Measurements from ENCODE around the gene TIPARP.
A peak's percentile ranks its signal among the peaks of the same experiment; 100 is the strongest.

The TIPARP gene

DNA sequence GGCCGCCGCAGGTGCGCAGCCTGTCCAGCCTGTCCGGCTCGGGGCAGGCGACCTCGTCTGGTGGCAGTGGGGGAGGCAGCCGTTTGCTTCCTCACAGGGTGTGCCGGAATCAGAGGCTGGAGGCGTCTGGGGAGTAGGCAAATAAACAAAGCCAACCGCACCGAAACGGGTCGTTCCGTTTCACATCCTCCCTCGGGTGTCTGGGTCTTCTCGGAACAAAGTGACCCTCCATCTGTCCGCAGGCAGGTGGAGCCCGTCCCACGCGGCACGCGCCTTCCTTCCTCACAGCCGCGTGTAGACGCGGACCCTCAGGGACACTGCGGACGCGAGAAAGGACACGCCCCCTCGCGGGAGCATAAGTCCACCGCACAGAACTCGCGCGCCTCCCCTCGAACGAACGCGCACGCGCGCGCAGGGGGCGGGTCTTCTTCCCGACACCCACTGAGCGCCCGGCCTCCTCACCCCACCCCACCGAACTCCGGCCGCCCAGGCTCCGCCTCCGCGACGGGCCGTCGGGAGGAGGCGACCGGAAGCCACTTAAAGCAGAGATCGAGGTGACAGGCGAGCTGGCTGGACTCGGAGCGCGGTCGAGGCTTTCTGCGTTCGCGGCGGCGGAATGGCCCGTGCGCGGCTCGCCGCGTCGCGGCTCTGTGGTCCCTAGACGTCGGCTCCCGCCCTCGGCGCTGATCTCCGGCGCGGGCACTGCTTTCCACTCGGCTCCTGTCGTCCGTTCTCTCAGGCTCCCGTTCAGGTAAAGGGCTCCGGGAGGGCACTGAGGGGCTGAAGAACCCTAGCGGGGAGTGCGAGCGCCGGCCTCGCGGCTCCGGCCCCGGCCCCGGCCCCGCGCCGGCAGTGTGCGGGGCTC, at the start of gene TIPARP:
TIPARP (plus strand) TSS at position 545 of the 865 bp plus-strand sequence. CDS start 3,108 bp downstream, outside the sequence.
- DNase-seq (ENCODE audit: low read depth, low spot score): peak; percentile 98

DNA sequence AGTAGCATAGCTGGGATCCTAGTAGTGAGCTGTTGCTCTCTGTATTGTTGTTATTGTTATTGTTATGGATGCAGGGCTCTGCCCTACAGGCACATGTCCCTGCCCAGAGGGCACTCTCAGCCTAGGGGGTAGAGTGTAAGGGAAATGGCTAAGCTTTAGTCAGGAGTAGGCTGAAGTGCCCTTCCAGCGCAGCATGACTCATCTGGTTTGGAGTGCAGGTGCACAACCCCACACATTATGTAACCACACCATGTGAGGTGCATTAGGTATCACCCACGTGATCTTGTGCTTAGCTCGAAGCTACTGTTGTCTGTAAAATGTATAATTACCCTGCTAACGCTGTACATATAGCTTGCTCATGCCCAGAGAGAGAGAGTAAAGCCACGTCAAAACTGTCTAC, 48.3 kb upstream of the TIPARP start:
- DNase-seq (ENCODE audit: low read depth, low spot score): no peak

GRCh38 chr3:156627946-156628569, 46.3 kb upstream of the TIPARP start:
- no peak for DNase-seq (ENCODE audit: low read depth, low spot score)

GRCh38 chr3:156628836-156629618, 45.4 kb upstream of the TIPARP start:
- no peak for DNase-seq (ENCODE audit: low read depth, low spot score)

DNA sequence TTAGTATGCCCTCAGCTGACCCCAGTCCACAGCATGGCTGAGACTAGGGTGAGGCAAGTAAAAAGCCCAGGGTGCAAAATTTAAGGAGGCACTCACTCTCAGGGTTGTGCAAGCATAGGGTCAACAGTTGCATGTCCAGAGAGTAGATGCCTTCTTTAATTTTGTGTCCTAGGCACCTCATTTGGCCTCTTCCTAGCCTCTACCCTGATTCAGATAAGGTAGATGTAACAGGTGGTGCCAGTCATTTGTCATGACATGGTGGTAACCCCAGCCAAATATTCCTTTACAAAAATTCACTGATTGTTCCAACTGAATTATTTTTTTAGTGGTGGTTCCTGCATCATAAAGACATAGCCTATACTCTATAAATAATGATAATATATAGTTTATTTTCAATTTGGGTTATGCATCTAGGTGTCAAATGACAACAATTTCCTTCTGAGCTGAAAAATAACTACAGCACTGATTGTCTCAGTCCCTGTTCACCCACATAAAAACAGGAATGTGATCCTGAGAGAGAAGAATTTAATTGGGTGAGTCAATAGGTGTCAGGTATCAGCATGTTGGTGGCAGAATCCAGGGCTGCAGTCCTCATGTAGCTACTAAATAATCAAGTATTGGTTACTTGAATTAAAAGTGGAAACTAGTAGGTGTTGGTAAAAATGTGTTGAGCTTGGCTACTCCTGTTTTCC, 44.2 kb upstream of the TIPARP start:
- DNase-seq (ENCODE audit: low read depth, low spot score): no peak

DNA sequence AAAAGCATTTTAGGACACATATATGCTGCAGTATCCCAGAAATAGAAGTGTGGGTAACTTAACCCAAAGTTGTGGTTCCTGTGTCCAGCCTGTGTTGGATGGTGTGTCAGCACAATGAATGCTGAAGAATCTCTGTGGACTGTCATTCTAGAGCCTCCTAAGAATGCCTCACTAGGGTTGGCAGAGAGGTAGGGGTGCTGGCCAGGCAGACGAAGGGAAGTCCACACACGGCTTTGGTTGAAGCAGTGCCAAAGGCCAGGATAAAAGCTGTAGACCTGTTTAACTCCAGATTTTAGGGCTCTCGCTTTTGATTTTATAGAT, 43.7 kb upstream of the TIPARP start:
- DNase-seq (ENCODE audit: low read depth, low spot score): no peak

DNA sequence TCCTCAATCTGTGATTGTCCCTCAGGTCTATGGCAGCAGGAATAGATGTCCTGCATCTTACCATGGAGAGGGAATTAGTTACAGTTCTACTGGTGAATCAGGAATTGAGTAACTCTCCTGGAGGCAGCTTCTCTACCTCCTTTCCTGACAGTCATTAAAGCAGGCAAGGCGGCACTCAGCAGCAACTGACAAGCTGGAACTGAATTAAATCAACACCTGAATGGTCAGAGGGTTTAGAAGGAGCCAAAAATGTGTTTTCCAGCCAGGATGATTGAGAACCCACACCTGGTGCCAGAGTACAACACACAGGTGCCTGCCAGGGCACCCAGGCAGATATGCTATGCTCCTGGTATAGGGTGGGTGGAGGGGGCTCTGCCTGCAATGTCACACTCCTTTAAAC, 43.1 kb upstream of the TIPARP start:
- DNase-seq (ENCODE audit: low read depth, low spot score): no peak

DNA sequence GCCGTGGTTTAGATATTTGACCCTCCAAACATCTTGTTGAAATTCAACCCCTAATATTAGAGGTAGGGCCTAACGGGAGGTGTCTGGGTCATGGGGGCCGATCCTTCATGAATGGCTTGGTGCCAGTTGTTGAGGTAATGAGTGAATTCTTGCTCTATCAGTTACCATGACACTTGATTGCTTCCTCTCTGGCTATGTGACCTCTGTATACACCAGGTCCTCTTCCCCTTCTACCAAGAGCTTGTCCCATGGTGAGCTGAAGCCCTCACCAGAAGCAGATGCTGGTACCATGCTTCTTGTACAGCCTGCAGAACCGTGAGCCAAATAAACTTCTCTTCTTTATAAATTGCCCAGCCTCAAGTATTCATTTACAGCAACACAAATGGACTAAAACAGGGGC, 41.8 kb upstream of the TIPARP start:
- DNase-seq (ENCODE audit: low read depth, low spot score): no peak

DNA sequence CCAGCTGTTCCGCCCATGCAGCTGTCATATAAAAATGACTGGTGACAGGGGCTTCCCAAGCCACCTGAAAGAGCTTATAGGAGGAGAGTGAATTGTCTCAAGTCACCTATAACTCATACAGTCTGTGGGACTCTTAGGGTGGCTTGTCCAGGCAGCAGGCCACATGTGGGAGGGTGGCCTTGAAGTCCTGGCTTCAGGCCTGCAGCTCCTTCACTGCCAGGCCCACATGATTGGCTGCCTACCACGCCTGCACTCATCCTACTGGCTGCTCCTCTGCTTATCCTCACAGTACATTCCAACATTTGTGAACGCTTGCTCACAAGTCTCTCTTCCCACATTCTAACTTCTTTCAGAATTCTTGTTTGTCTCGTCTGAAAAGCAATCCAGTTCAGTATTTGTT, 41.1 kb upstream of the TIPARP start:
- DNase-seq (ENCODE audit: low read depth, low spot score): no peak

GRCh38 chr3:156635034-156635433, 39.4 kb upstream of the TIPARP start:
- DNase-seq (ENCODE audit: low read depth, low spot score): no peak

DNA sequence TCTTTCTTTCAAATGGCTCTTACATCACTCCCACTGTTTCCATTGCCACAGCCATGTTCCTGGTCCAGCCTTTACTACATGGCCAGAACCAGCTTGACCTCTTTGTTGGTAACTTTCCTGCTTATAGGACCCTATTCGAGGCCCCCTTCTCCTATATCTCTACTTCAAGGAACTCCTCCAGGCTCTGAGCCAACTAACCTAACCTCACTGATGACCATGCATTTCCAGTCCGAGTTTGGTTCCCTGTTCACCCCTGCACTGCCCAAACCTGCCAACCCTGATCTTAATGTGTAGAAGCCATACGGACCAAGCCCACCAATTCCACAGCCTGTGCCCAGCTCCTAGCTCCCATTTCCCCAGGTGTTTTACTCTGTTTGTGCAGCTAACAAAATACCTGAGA, 38.4 kb upstream of the TIPARP start:
- no peak for DNase-seq (ENCODE audit: low read depth, low spot score)

DNA sequence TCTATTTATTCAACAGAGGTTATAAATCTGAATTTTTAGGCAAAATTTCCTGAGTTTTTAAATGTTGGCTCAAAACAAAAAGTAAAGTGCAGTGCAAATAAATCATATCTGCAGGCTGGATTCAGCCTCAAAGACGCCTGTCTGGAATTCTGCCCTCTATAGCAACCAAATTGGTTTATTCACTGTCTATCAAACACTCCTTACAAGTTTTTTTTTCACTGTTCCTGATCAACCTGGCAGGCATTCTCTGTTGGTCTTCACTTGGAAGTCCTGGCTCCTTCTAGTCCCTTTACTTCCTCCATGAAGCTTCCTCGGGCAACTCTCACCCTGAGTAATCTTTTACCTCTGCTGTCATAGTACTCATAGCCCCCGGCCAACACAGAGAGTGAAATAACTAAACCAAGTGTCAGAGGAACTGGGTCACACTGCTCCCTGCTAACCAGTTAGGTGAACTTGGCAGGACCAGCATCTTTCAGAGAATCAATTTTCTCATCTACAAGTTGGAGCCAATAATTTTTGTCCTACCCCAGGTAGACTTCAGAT, 36.8 kb upstream of the TIPARP start:
- no peak for DNase-seq (ENCODE audit: low read depth, low spot score)

DNA sequence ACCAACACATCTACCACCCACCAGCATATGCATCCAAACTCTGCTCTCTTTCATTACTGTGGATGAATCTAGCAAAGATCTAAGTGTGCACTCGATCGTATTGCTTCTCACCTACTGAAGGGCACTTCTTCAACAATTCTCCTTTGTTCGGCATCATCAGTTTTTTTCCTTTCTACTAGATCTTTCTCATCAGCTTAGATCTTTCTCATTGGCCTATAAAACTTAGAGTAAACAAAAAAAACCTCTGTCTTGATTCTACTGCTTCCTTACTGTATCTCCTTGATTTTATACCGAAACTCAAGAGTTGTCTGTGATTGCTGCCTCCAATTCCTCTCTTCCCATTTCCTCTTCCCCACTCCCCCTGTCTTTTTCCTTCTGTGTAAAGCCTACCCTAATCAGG, 36.1 kb upstream of the TIPARP start:
- no peak for DNase-seq (ENCODE audit: low read depth, low spot score)

- no peak for DNase-seq (ENCODE audit: low read depth, low spot score)
Observed at GRCh38 chr3:156639414-156640023, 34.9 kb upstream of the TIPARP start.

DNA sequence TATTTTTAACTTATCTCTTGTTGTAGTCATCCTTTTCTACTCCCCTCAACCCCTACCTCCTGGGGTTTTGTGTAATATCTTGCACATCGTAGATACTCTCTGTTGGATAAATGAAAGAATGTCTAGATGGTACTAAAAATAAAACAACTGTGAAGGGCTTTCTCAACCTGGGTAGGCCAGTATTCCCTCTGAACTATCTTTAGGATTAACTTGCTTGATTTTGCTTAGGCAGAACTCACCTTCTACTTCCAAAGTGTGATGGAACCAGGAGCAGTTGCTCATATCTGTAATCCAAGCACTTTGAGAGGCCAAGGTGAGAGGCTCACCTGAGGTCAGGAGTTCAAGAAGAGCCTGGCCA, 32.8 kb upstream of the TIPARP start:
- no peak for DNase-seq (ENCODE audit: low read depth, low spot score)

- peak; percentile 7 for DNase-seq (ENCODE audit: low read depth, low spot score)
Observed at GRCh38 chr3:156642750-156643728, 31.4 kb upstream of the TIPARP start.

GRCh38 chr3:156643729-156644389, 30.5 kb upstream of the TIPARP start:
- no peak for DNase-seq (ENCODE audit: low read depth, low spot score)

- DNase-seq (ENCODE audit: low read depth, low spot score): no peak
Observed at GRCh38 chr3:156644958-156645357, 29.4 kb upstream of the TIPARP start.

DNA sequence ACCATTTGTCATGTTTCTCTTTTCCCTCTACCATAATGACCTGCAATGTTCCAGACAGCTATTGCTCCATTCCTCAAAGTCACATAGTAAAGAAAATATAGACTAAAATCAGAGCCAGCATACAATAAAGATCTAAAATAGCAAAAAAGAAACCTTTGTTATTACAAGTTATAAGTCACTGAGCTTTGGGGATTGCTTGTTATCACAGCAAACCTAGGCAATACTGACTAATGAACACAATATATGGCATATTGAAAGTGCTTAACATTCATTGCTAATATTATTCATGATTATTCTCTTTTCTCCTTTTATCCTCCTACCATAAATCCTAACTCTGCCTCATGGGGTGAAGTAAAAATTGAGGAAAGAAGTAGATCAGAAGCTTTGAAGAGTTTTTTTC, 27.4 kb upstream of the TIPARP start:
- DNase-seq (ENCODE audit: low read depth, low spot score): no peak

GRCh38 chr3:156648086-156648485, 26.3 kb upstream of the TIPARP start:
- no peak for DNase-seq (ENCODE audit: low read depth, low spot score)

All from ELF-1 (cell line).